HEK293 (cell line): ENCODE results near the gene ATRNL1.

Experiments
- REPIN1 ChIP-seq: fragments of 450-650 bp; formaldehyde crosslinking; IDR thresholded peaks from 2 replicates; pipeline ENCODE4 v1.5.1; 2017; ENCODE audit warnings: missing biosample characterization, missing genetic modification characterization, low read depth
- ZBTB7A ChIP-seq: fragments of 450-650 bp; formaldehyde crosslinking; IDR thresholded peaks from 2 replicates; pipeline ENCODE4 v1.5.1; 2016; ENCODE audit warnings: low read depth, missing biosample characterization, missing genetic modification characterization

DNA sequence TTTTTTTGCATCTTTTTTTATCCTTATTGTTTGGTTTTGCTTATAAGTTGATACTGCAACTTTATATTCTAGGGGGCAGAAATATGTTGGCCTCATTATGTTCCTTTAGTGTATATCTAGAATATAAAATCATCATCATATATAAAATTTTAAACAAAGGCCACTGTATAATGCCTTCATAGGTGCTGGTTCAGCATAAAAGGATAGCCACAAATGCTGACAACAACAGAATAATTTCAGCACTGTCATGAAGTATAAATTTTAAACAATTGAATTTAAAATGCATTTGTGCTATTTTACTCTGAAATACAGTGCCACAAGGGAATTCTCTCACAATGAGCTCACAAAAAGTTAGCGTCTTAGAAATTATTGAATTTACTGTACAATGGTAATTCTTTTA lies 285.9 kb downstream of the ATRNL1 start:
- TF ChIP-seq ZBTB7A (tag by site-specific recombination) = no peak
- TF ChIP-seq REPIN1 (tag by site-specific recombination) = no peak
